A673 (cell line): ENCODE measurements around the gene RORB.

ENCODE experiments used
- CTCF ChIP-seq: fragments of 300-800, 200-600 bp; sonication (generic); conservative IDR thresholded peaks from 2 replicates; pipeline ENCODE4 v1.5.1; 2017; ENCODE audit warnings: low read depth, mild to moderate bottlenecking, antibody characterized with exemption, low read length, moderate library complexity, mixed read lengths
- EZH2 ChIP-seq: fragments of 200-600 bp; sonication (generic); IDR thresholded peaks from 2 replicates; pipeline ENCODE4 v1.6.1; 2017; ENCODE audit warnings: borderline replicate concordance, low read depth, mild to moderate bottlenecking, mixed read lengths, antibody characterized with exemption, low read length; ENCODE audit not compliant: poor library complexity, severe bottlenecking

GRCh38 chr9:74598874-74599273 lies 101.7 kb downstream of the RORB start:
- TF ChIP-seq CTCF (no peak), EZH2 (no peak)
